Kidney (tissue), 14 donors: ENCODE measurements around the gene UNC119B. TPM values are rescaled to one million over a fixed set of nuclear protein-coding genes. Genes with fewer than 3 reads are reported as not detected.
A peak's percentile ranks its signal among the peaks of the same experiment; 100 is the strongest.

Source experiments
- DNase-seq, 5 donors: peaks; one replicate each; pipeline ENCODE4 v3.0.0-alpha.2; 2013 to 2020
- FAIRE-seq: peaks from 2 replicates; lab custom pipeline; 2012; peaks lifted over from hg19 to GRCh38; lab: Jason Lieb, UNC
- H3K27ac ChIP-seq, 2 donors: one replicate each; pipeline ENCODE4 v1.7.0; 2013; ENCODE audit warnings: low read depth in 2 of 2, low read length in 2 of 2, inconsistent platforms in 1 of 2
- H3K27me3 ChIP-seq: one replicate; pipeline ENCODE4 v1.7.1; 2013; ENCODE audit warnings: low read length, inconsistent platforms; ENCODE audit not compliant: control insufficient read depth, insufficient read depth
- H3K36me3 ChIP-seq, 3 donors: one replicate each; pipeline versions ENCODE4 v1.7.0 to v1.7.1; 2013; ENCODE audit warnings: low read length in 3 of 3, control low read depth in 1 of 3, inconsistent platforms in 1 of 3; ENCODE audit not compliant: insufficient read depth in 3 of 3, control insufficient read depth in 2 of 3
- H3K4me1 ChIP-seq, 3 donors: one replicate each; pipeline versions ENCODE4 v1.7.0 to v1.7.1; 2013; ENCODE audit warnings: low read length in 3 of 3, inconsistent platforms in 1 of 3, low read depth in 1 of 3; ENCODE audit not compliant: control insufficient read depth in 2 of 3, insufficient read depth in 2 of 3
- H3K4me3 ChIP-seq, 3 donors: one replicate each; pipeline versions ENCODE4 v1.7.0 to v1.8.1; 2013; ENCODE audit warnings: low read length in 3 of 3, control low read depth in 1 of 3, inconsistent platforms in 1 of 3
- H3K9ac ChIP-seq, 3 donors: one replicate each; pipeline versions ENCODE4 v1.7.0 to v1.7.1; 2013; ENCODE audit warnings: low read length in 3 of 3, control low read depth in 1 of 3, inconsistent platforms in 1 of 3
- H3K9me3 ChIP-seq, 3 donors: one replicate each; pipeline versions ENCODE4 v1.7.0 to v1.7.1; 2013; ENCODE audit warnings: low read length in 3 of 3, control low read depth in 1 of 3, inconsistent platforms in 1 of 3; ENCODE audit not compliant: control insufficient read depth in 2 of 3, insufficient read depth in 1 of 3
- CTCF ChIP-seq: IDR thresholded peaks from 3 replicates; pipeline ENCODE4 v1.5.1; 2012; ENCODE audit warnings: mild to moderate bottlenecking, moderate library complexity, borderline replicate concordance; ENCODE audit not compliant: insufficient read depth; ENCODE audit errors: extremely low read depth
- intact Hi-C: fragments of 100-400 bp; cut with DNase I; formaldehyde crosslinking; loops from one replicate; pipeline ENCODE4 v1.11.1; 2022
- polyA plus RNA-seq: library from polyadenylated mRNA; stranded (reverse); fragments of 350-450 nt; fragmentation: Illumina TruSeq; extraction: RNeasy Lipid Tissue Mini Kit (QIAGEN cat#74804); gene quantifications from one replicate; pipeline ENCODE4 v1.2.3, GENCODE V29; 2014; ENCODE audit warnings: low read depth, low replicate concordance; ENCODE audit not compliant: insufficient read depth
- total RNA-seq: library from RNA; stranded (reverse); fragmentation: NEBNext Ultra II Directional; extraction: Animal tissue kit (Norgen Biotek cat#: 25700); gene quantifications from one replicate; pipeline ENCODE4 v1.2.1, GENCODE V29; 2021
- donor health status: control.
- donor health status: control.
- donor health status: control.
- donor health status: control.
- donor health status: control.
- donor health status: DM: yes; HTN: yes; CAD: no.
- donor health status: Normal renal cell carcinoma (clear cell type).

The UNC119B gene
- total and polyA plus RNA-seq, 2 donors from 2014 or later, result 29.4 to 44.5 TPM

DNA sequence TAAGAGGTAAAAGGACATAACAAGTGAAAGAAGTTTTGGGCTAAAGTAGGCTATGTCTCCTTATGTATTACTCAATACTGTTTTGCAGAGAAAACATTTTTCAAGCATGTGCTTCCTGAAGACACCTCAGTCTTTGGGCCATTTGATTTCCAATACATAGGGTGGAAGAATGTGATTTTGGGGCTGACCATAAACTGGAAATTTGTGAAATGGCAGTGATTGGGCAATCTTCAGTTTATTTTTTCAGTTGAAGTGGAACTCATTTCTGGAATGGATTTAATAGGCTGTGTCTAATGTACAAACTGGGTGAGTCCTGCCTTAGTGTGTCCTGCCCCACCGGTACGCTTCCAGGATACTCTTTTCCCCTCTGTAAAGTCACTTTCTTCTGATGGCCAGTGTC lies 12.5 kb downstream of the UNC119B start:
- no peaks in the 10 kb centered on the region for H3K9me3 ChIP-seq
- no peak for FAIRE-seq
- no peak overlapping the region for H3K27ac ChIP-seq

GRCh38 chr12:120724720-120725119 lies 14.5 kb downstream of the UNC119B start:
- FAIRE-seq (no peak), DNase-seq (peak in 1 of 5 donors; percentile 49)
- H3K4me3 ChIP-seq, result peak overlapping the region in 1 of 3 donors; percentile 82
- H3K36me3 ChIP-seq, result peaks cover 6 to 35% (median 31%) of the 10 kb centered on the region in 3 donors
- intact Hi-C loops, result no loop called here
- H3K27ac ChIP-seq, result no peak overlapping the region
- H3K9me3 ChIP-seq, result no peaks in the 10 kb centered on the region
- H3K9ac ChIP-seq, result peak overlapping the region in 1 of 3 donors; percentile 87
- TF ChIP-seq CTCF, result no peak
- peaks cover 0 to 16% (median 10%) of the 10 kb centered on the region in 3 donors for H3K4me1 ChIP-seq
- no peaks in the 10 kb centered on the region for H3K27me3 ChIP-seq

More for the DNA sequence above, 12.5 kb downstream of the UNC119B start:
- H3K36me3 ChIP-seq, result peaks cover 8 to 53% (median 44%) of the 10 kb centered on the region in 3 donors
- H3K4me3 ChIP-seq, result no peak overlapping the region
- H3K4me1 ChIP-seq, result peaks cover 3 to 26% (median 16%) of the 10 kb centered on the region in 3 donors
- intact Hi-C loops, result no loop called here
- no peak overlapping the region for H3K9ac ChIP-seq
- TF ChIP-seq CTCF, result no peak
- DNase-seq, result no peak
- no peaks in the 10 kb centered on the region for H3K27me3 ChIP-seq

- Histone ChIP-seq H3K27ac (peak overlapping the region; percentile 20 to 23), H3K4me1 (peaks cover 0 to 12% (median 10%) of the 10 kb centered on the region in 3 donors), H3K9ac (peak overlapping the region in 2 of 3 donors; percentile 35 to 87), H3K27me3 (no peaks in the 10 kb centered on the region), H3K36me3 (peaks cover 6 to 30% (median 26%) of the 10 kb centered on the region in 3 donors), H3K9me3 (no peaks in the 10 kb centered on the region), H3K4me3 (peak overlapping the region; percentile 48 to 82 (median 53))
- no peak for TF ChIP-seq CTCF
- DNase-seq (no peak), FAIRE-seq (no peak)
- intact Hi-C loops, result no loop called here
These were observed 14.9 kb downstream of the UNC119B start for GRCh38 chr12:120725151-120725658.
